Caco-2 (cell line): Measurements from ENCODE around the gene BLOC1S1. TPM values are rescaled to one million over a fixed set of nuclear protein-coding genes. Genes with fewer than 3 reads are reported as not detected.

Source experiments
- BruUV-seq: library from RNA; stranded (reverse); fragments of 400-500 nt; replicated peaks from 2 replicates; lab custom pipeline; 2021; lab: Mats Ljungman, UMichigan
- CTCF ChIA-PET: fragments of 300-600 bp; sonication (Branson Sonifier 250); formaldehyde crosslinking; loops from one replicate; lab custom pipeline; 2022; ENCODE audit warnings: antibody characterized with exemption; lab: Charles Lee
- POLR2A ChIA-PET: fragments of 300-600 bp; sonication (Branson Sonifier 250); formaldehyde crosslinking; loops from one replicate; lab custom pipeline; 2022; ENCODE audit warnings: antibody characterized with exemption; lab: Charles Lee
- DNase-seq, 2 experiments: peaks; one replicate each; pipeline versions ENCODE4 v3.0.0 to v3.0.0-alpha.2; 2020 to 2022
- H3K27me3 ChIP-seq: replicated peaks from 2 replicates; pipeline ENCODE4 v1.6.0; 2011; ENCODE audit warnings: low read length; ENCODE audit not compliant: control insufficient read depth, insufficient read depth
- H3K36me3 ChIP-seq: 2 replicates; pipeline ENCODE4 v1.5.1; 2011; ENCODE audit warnings: low read length; ENCODE audit not compliant: control insufficient read depth, insufficient read depth
- H3K4me1 ChIP-seq: fragments of 250-450 bp; sonication (Bioruptor Pico); 2 replicates; pipeline ENCODE4 v1.5.1; 2020; ENCODE audit warnings: mild to moderate bottlenecking
- H3K4me3 ChIP-seq: 2 replicates; pipeline ENCODE4 v1.5.1; 2011; ENCODE audit warnings: low read depth, mild to moderate bottlenecking, control low read depth, low read length
- H3K9me3 ChIP-seq: fragments of 250-450 bp; sonication (Bioruptor Pico); 2 replicates; pipeline ENCODE4 v1.5.1; 2020; ENCODE audit warnings: mild to moderate bottlenecking, moderate library complexity
- H3K27ac Mint-ChIP-seq: one replicate; pipeline ENCODE4 v1.8.0; 2022; ENCODE audit warnings: mixed read lengths; ENCODE audit not compliant: unreplicated experiment
- H3K27me3 Mint-ChIP-seq: one replicate; pipeline ENCODE4 v1.8.0; 2022; ENCODE audit warnings: mixed read lengths; ENCODE audit not compliant: insufficient read depth, unreplicated experiment
- H3K36me3 Mint-ChIP-seq: one replicate; pipeline ENCODE4 v1.8.0; 2022; ENCODE audit warnings: mild to moderate bottlenecking, mixed read lengths; ENCODE audit not compliant: insufficient read depth, unreplicated experiment
- H3K4me1 Mint-ChIP-seq: one replicate; pipeline ENCODE4 v1.8.0; 2022; ENCODE audit warnings: low read depth, mixed read lengths; ENCODE audit not compliant: unreplicated experiment
- H3K4me3 Mint-ChIP-seq: one replicate; pipeline ENCODE4 v1.8.0; 2022; ENCODE audit warnings: mild to moderate bottlenecking, moderate library complexity, mixed read lengths; ENCODE audit not compliant: unreplicated experiment
- H3K9me3 Mint-ChIP-seq: one replicate; pipeline ENCODE4 v1.8.0; 2022; ENCODE audit warnings: mixed read lengths; ENCODE audit not compliant: unreplicated experiment
- CTCF ChIP-seq, 2 experiments: fragments of 200-600 bp in 1 of 2; IDR thresholded peaks; 1 replicate in 1 of 2; 2 replicates in 1 of 2; pipeline versions ENCODE4 v1.5.1 to v1.8.0; 2011 to 2022; ENCODE audit warnings: antibody characterized with exemption in 1 of 2, control low read depth in 1 of 2, inconsistent platforms in 1 of 2, low read depth in 1 of 2, low read length in 1 of 2, mild to moderate bottlenecking in 1 of 2, moderate library complexity in 1 of 2; ENCODE audit not compliant: insufficient read depth in 1 of 2, severe bottlenecking in 1 of 2, unreplicated experiment in 1 of 2
- intact Hi-C: fragments of 100-400 bp; cut with micrococcal nuclease; formaldehyde crosslinking; loops from one replicate; pipeline ENCODE4 v1.10.0; 2022; ENCODE audit not compliant: unreplicated experiment
- total RNA-seq: library from RNA; stranded (reverse); gene quantifications from 2 replicates; pipeline ENCODE4 v1.2.3, GENCODE V29; 2022

Gene BLOC1S1
- total RNA-seq, 1 experiment from 2014 or later = 73.7 TPM

GRCh38 chr12:55732288-55732687 is 16.4 kb downstream of the BLOC1S1 start:
- Mint-ChIP-seq H3K4me1 (peaks cover 20% of the 10 kb centered on the region), H3K36me3 (peaks cover 15% of the 10 kb centered on the region), H3K4me3 (no peak overlapping the region), H3K27me3 (no peaks in the 10 kb centered on the region), H3K27ac (no peak overlapping the region), H3K9me3 (no peaks in the 10 kb centered on the region)
- ChIA-PET CTCF (no interaction called here), POLR2A (no interaction called here)
- H3K9me3 ChIP-seq = no peaks in the 10 kb centered on the region
- H3K27me3 ChIP-seq = no peaks in the 10 kb centered on the region
- H3K4me1 ChIP-seq = peaks cover 8% of the 10 kb centered on the region; the same call in 1 of the 2 replicates
- TF ChIP-seq CTCF (IDR thresholded peaks at IDR 0.05; ENCODE audit: insufficient read depth in 1 of 2, low read depth in 1 of 2, low read length in 1 of 2, severe bottlenecking in 1 of 2, unreplicated experiment in 1 of 2) = no peak
- H3K4me3 ChIP-seq = no peak overlapping the region
- BruUV-seq = no TSS peak
- intact Hi-C loops = no loop called here
- no peaks in the 10 kb centered on the region; the same call in 1 of the 2 replicates for H3K36me3 ChIP-seq
- DNase-seq = no peak

GRCh38 chr12:55733021-55733555 is 17.2 kb downstream of the BLOC1S1 start:
- ChIA-PET CTCF (interaction anchor here (0.8 kb wide), 1 partner anchor 8 kb away, joined by 3 read pairs; no protein-coding TSS in a partner anchor), POLR2A (no interaction called here)
- no peak overlapping the region for H3K4me3 ChIP-seq
- intact Hi-C loops = no loop called here
- H3K36me3 Mint-ChIP-seq = peaks cover 9% of the 10 kb centered on the region
- no peak overlapping the region for H3K27ac Mint-ChIP-seq
- H3K4me1 ChIP-seq = peaks cover 12% of the 10 kb centered on the region
- H3K9me3 ChIP-seq = no peaks in the 10 kb centered on the region
- H3K9me3 Mint-ChIP-seq = no peaks in the 10 kb centered on the region
- BruUV-seq = no TSS peak
- no peaks in the 10 kb centered on the region for H3K27me3 Mint-ChIP-seq
- DNase-seq = no peak
- no peak overlapping the region for H3K4me3 Mint-ChIP-seq
- H3K4me1 Mint-ChIP-seq = peaks cover 28% of the 10 kb centered on the region
- no peak for TF ChIP-seq CTCF (IDR thresholded peaks at IDR 0.05; ENCODE audit: insufficient read depth in 1 of 2, low read depth in 1 of 2, low read length in 1 of 2, severe bottlenecking in 1 of 2, unreplicated experiment in 1 of 2)
- H3K27me3 ChIP-seq = no peaks in the 10 kb centered on the region
- no peaks in the 10 kb centered on the region for H3K36me3 ChIP-seq

- Mint-ChIP-seq H3K27ac (no peak overlapping the region), H3K36me3 (peaks cover 9% of the 10 kb centered on the region), H3K9me3 (no peaks in the 10 kb centered on the region), H3K4me1 (peaks cover 30% of the 10 kb centered on the region), H3K4me3 (no peak overlapping the region), H3K27me3 (no peaks in the 10 kb centered on the region)
- Histone ChIP-seq H3K4me1 (peaks cover 13% of the 10 kb centered on the region), H3K27me3 (no peaks in the 10 kb centered on the region), H3K36me3 (no peaks in the 10 kb centered on the region), H3K4me3 (no peak overlapping the region), H3K9me3 (no peaks in the 10 kb centered on the region)
- intact Hi-C loops = no loop called here
- TF ChIP-seq CTCF (IDR thresholded peaks at IDR 0.05; ENCODE audit: insufficient read depth in 1 of 2, low read depth in 1 of 2, low read length in 1 of 2, severe bottlenecking in 1 of 2, unreplicated experiment in 1 of 2) = no peak
- DNase-seq = no peak
- BruUV-seq = no TSS peak
- POLR2A ChIA-PET = interaction anchor here (0.6 kb wide), 1 partner anchor 267 kb away, joined by 9 read pairs; no protein-coding TSS in a partner anchor
- CTCF ChIA-PET = interaction anchor here (0.8 kb wide), 1 partner anchor 9 kb away, joined by 3 read pairs; no protein-coding TSS in a partner anchor
These were observed 18.0 kb downstream of the BLOC1S1 start for GRCh38 chr12:55733858-55734257.
